HepG2 (cell line): Measurements from ENCODE around the gene ANK3. TPM values are rescaled to one million over a fixed set of nuclear protein-coding genes. Genes with fewer than 3 reads are reported as not detected.

Experiments used
- ATAC-seq: fragments of 200-7000 bp; cut with Tn5 transposase; 3 replicates; pipeline ENCODE4 v1.9.1; 2020; ENCODE audit warnings: mild to moderate bottlenecking, moderate library complexity
- BruUV-seq: library from RNA; stranded (reverse); fragments of 400-500 nt; replicated peaks from 2 replicates; lab custom pipeline; 2021; lab: Mats Ljungman, UMichigan
- CTCF ChIA-PET: fragments of 300-600 bp; formaldehyde crosslinking; extraction: SDS; loops from one replicate; lab custom pipeline; 2021; ENCODE audit warnings: low total read pairs, inconsistent platforms, low intra/inter-chr PET ratio; lab: Yijun Ruan, JAX
- POLR2A ChIA-PET: fragments of 350-600 bp; sonication (Branson Sonifier 250); formaldehyde crosslinking; loops from one replicate; lab custom pipeline; 2020; ENCODE audit warnings: antibody characterized with exemption, inconsistent platforms; lab: Yijun Ruan, JAX
- DNase-seq: peaks from one replicate; pipeline ENCODE4 v3.0.0-alpha.2; 2015; ENCODE audit warnings: low spot score
- FAIRE-seq: peaks from 3 replicates; lab custom pipeline; 2011; peaks lifted over from hg19 to GRCh38; lab: Jason Lieb, UNC
- H2AFZ ChIP-seq: one replicate; pipeline ENCODE4 v1.6.1; 2011; ENCODE audit warnings: low read length, inconsistent platforms
- H3K27ac ChIP-seq: fragments of 300-600 bp; 3 replicates; pipeline ENCODE4 v1.8.0; 2011; ENCODE audit warnings: mixed run types, mild to moderate bottlenecking, mixed read lengths, low read length, inconsistent platforms; ENCODE audit not compliant: insufficient read depth; ENCODE audit errors: extremely low read length
- H3K27me3 ChIP-seq, 2 experiments: fragments of 200-600 bp in 1 of 2; 2 replicates in 1 of 2; 3 replicates in 1 of 2; pipeline versions ENCODE4 v1.6.0 to v1.8.0; 2011; ENCODE audit warnings: low read length in 2 of 2, mild to moderate bottlenecking in 2 of 2, moderate library complexity in 2 of 2, inconsistent platforms in 1 of 2; ENCODE audit not compliant: insufficient read depth in 2 of 2, control insufficient read depth in 1 of 2
- H3K36me3 ChIP-seq, 2 experiments: fragments of 200-600 bp in 1 of 2; replicated peaks in 1 of 2; 2 replicates in 1 of 2; 3 replicates in 1 of 2; pipeline versions ENCODE4 v1.5.1 to v1.8.0; 2011; ENCODE audit warnings: low read length in 2 of 2, inconsistent platforms in 1 of 2; ENCODE audit not compliant: insufficient read depth in 2 of 2, control insufficient read depth in 1 of 2
- H3K4me1 ChIP-seq: 2 replicates; pipeline ENCODE4 v1.5.1; 2012; ENCODE audit warnings: low read length, inconsistent platforms; ENCODE audit not compliant: insufficient read depth
- H3K4me2 ChIP-seq: 2 replicates; pipeline ENCODE4 v1.6.0; 2011; ENCODE audit warnings: low read depth, low read length, inconsistent platforms
- H3K4me3 ChIP-seq, 3 experiments: fragments of 200-600 bp in 1 of 3; sonication (generic), shearing (Covaris generic) in 1 of 3; replicated peaks in 1 of 3; 2 replicates each; pipeline ENCODE4 v1.5.1; 2011 to 2016; ENCODE audit warnings: low read length in 3 of 3, inconsistent platforms in 2 of 3, low read depth in 2 of 3, mild to moderate bottlenecking in 2 of 3, control low read depth in 1 of 3, mixed read lengths in 1 of 3; ENCODE audit not compliant: insufficient read depth in 1 of 3
- H3K79me2 ChIP-seq: one replicate; pipeline ENCODE4 v1.6.1; 2011; ENCODE audit warnings: low read length, inconsistent platforms; ENCODE audit not compliant: insufficient read depth
- H3K9ac ChIP-seq: 2 replicates; pipeline ENCODE4 v1.6.0; 2011; ENCODE audit warnings: mild to moderate bottlenecking, low read depth, low read length, inconsistent platforms; ENCODE audit not compliant: insufficient read depth
- H3K9me3 ChIP-seq: 2 replicates; pipeline ENCODE4 v1.5.1; 2012; ENCODE audit warnings: mild to moderate bottlenecking, low read length
- H4K20me1 ChIP-seq: 2 replicates; pipeline ENCODE4 v1.6.0; 2011; ENCODE audit warnings: inconsistent platforms, mild to moderate bottlenecking, low read length, moderate library complexity; ENCODE audit not compliant: insufficient read depth
- HCFC1 ChIP-seq: fragments of 150-350 bp; IDR thresholded peaks from 2 replicates; pipeline ENCODE4 v1.6.1; 2014; ENCODE audit warnings: low read depth, low read length
- NBN ChIP-seq: fragments of 450-650 bp; conservative IDR thresholded peaks from 2 replicates; pipeline ENCODE4 v1.6.1; 2017
- PAX8 ChIP-seq: sonication (generic); formaldehyde crosslinking; IDR thresholded peaks from 2 replicates; pipeline ENCODE4 v1.8.0; 2022; ENCODE audit warnings: mild to moderate bottlenecking, missing genetic modification reagents, borderline replicate concordance
- TARDBP ChIP-seq: sonication (generic); formaldehyde crosslinking; IDR thresholded peaks from 2 replicates; pipeline ENCODE4 v1.8.0; 2022; ENCODE audit warnings: mild to moderate bottlenecking, missing genetic modification reagents
- ZNF562 ChIP-seq: sonication (generic); formaldehyde crosslinking; IDR thresholded peaks from 2 replicates; pipeline ENCODE4 v1.8.0; 2022; ENCODE audit warnings: missing genetic modification reagents, borderline replicate concordance
- WGBS: methylation state at CpG from one replicate; pipeline ENCODE4 v1.1.6; 2017; ENCODE audit warnings: low lambda C conversion rate; 5-methylcytosine and 5-hydroxymethylcytosine counted together
- in situ Hi-C: cut with HindIII; loops from 2 replicates; pipeline ENCODE4 v1.10.0; 2017; ENCODE audit warnings: low pct_unique_long_range_greater_than_20kb; ENCODE audit not compliant: extremely low pct_ligation_motif_present
- intact Hi-C: fragments of 100-400 bp; cut with micrococcal nuclease; formaldehyde crosslinking; loops from one replicate; pipeline ENCODE4 v1.10.0; 2022; ENCODE audit not compliant: unreplicated experiment
- polyA plus RNA-seq, 8 experiments: library from polyadenylated mRNA; depleted of rRNA in 3 of 8; stranded (reverse) in 7 of 8; unstranded in 1 of 8; fragments of >200 nt; fragmentation: Illumina TruSeq in 4 of 8; extraction: Trizol in 4 of 8; gene quantifications; 2 replicates each; pipeline versions ENCODE4 v1.2.1 to v1.2.3, GENCODE V29; 2011 to 2016; ENCODE audit warnings: low read depth in 4 of 8, missing spikeins in 1 of 8, mixed read lengths in 1 of 8; ENCODE audit not compliant: insufficient read depth in 1 of 8
- total RNA-seq, 5 experiments: library from RNA; depleted of rRNA; stranded (reverse); fragments of >200 nt; fragmentation: Illumina TruSeq; extraction: Trizol; gene quantifications; 2 replicates each; pipeline ENCODE4 v1.2.3, GENCODE V29; 2016; ENCODE audit warnings: low read depth in 1 of 5
- TF ChIP-seq, protein P1 (sequence below): sonication (generic); formaldehyde crosslinking; IDR thresholded peaks from 2 replicates; pipeline ENCODE4 v1.4.0; 2020; ENCODE audit warnings: mild to moderate bottlenecking, low read depth, missing genetic modification reagents
- TF ChIP-seq, protein P2 (sequence below): sonication (generic); formaldehyde crosslinking; IDR thresholded peaks from 2 replicates; pipeline ENCODE4 v1.4.0; 2020; ENCODE audit warnings: missing genetic modification reagents

The ANK3 gene
- total and polyA plus RNA-seq, 2 of the 13 experiments (the other 11 are each of a cell fraction or from before 2014, with no cell fraction given): not detected

GRCh38 chr10:60009276-60009675 is 380.4 kb downstream of the ANK3 start:
- intact Hi-C loops: no loop called here
- Histone ChIP-seq H2AFZ (no peak overlapping the region), H3K9ac (no peak overlapping the region), H3K36me3 (no peaks in the 10 kb centered on the region), H3K27me3 (no peaks in the 10 kb centered on the region; a peak in 1 of 5 replicates), H3K4me3 (no peak overlapping the region), H3K79me2 (no peaks in the 10 kb centered on the region), H3K27ac (no peak overlapping the region), H4K20me1 (no peaks in the 10 kb centered on the region), H3K4me2 (no peak overlapping the region), H3K9me3 (no peaks in the 10 kb centered on the region), H3K4me1 (no peaks in the 10 kb centered on the region)
- in situ Hi-C loops: no loop called here
- DNase-seq (no peak), ATAC-seq (no peak), FAIRE-seq (no peak)
- POLR2A ChIA-PET: no interaction called here
- TF ChIP-seq, protein P1, sequence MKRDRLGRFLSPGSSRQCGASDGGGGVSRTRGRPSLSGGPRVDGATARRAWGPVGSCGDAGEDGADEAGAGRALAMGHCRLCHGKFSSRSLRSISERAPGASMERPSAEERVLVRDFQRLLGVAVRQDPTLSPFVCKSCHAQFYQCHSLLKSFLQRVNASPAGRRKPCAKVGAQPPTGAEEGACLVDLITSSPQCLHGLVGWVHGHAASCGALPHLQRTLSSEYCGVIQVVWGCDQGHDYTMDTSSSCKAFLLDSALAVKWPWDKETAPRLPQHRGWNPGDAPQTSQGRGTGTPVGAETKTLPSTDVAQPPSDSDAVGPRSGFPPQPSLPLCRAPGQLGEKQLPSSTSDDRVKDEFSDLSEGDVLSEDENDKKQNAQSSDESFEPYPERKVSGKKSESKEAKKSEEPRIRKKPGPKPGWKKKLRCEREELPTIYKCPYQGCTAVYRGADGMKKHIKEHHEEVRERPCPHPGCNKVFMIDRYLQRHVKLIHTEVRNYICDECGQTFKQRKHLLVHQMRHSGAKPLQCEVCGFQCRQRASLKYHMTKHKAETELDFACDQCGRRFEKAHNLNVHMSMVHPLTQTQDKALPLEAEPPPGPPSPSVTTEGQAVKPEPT (CRISPR knock-in tag): no peak
- no peak for TF ChIP-seq TARDBP (CRISPR knock-in tag)
- CTCF ChIA-PET: no interaction called here
- BruUV-seq: no TSS peak
- 23% methylated on average over 2 of the region's 2 CpGs for WGBS

- DNase-seq: no peak
- no peak overlapping the region for H2AFZ ChIP-seq
Measured at GRCh38 chr10:60008816-60009215, 380.9 kb downstream of the ANK3 start.

More at GRCh38 chr10:60008816-60009215, 380.9 kb downstream of the ANK3 start:
- Histone ChIP-seq H3K36me3 (no peaks in the 10 kb centered on the region), H3K79me2 (no peaks in the 10 kb centered on the region), H3K27ac (no peak overlapping the region), H3K27me3 (no peaks in the 10 kb centered on the region; a peak in 1 of 5 replicates), H3K9ac (no peak overlapping the region), H3K4me1 (no peaks in the 10 kb centered on the region), H4K20me1 (no peaks in the 10 kb centered on the region), H3K9me3 (no peaks in the 10 kb centered on the region), H3K4me3 (no peak overlapping the region), H3K4me2 (no peak overlapping the region)
- intact Hi-C loops (no loop called here), in situ Hi-C loops (no loop called here)
- BruUV-seq: no TSS peak
- ChIA-PET POLR2A (no interaction called here), CTCF (no interaction called here)
- 22% methylated on average over 3 of the region's 4 CpGs for WGBS
- ATAC-seq (no peak), FAIRE-seq (no peak)
- no peak for TF ChIP-seq ZNF562 (CRISPR knock-in tag)
- TF ChIP-seq NBN: no peak
- TF ChIP-seq HCFC1: no peak
- TF ChIP-seq PAX8 (CRISPR knock-in tag): no peak
- TF ChIP-seq, protein P2, sequence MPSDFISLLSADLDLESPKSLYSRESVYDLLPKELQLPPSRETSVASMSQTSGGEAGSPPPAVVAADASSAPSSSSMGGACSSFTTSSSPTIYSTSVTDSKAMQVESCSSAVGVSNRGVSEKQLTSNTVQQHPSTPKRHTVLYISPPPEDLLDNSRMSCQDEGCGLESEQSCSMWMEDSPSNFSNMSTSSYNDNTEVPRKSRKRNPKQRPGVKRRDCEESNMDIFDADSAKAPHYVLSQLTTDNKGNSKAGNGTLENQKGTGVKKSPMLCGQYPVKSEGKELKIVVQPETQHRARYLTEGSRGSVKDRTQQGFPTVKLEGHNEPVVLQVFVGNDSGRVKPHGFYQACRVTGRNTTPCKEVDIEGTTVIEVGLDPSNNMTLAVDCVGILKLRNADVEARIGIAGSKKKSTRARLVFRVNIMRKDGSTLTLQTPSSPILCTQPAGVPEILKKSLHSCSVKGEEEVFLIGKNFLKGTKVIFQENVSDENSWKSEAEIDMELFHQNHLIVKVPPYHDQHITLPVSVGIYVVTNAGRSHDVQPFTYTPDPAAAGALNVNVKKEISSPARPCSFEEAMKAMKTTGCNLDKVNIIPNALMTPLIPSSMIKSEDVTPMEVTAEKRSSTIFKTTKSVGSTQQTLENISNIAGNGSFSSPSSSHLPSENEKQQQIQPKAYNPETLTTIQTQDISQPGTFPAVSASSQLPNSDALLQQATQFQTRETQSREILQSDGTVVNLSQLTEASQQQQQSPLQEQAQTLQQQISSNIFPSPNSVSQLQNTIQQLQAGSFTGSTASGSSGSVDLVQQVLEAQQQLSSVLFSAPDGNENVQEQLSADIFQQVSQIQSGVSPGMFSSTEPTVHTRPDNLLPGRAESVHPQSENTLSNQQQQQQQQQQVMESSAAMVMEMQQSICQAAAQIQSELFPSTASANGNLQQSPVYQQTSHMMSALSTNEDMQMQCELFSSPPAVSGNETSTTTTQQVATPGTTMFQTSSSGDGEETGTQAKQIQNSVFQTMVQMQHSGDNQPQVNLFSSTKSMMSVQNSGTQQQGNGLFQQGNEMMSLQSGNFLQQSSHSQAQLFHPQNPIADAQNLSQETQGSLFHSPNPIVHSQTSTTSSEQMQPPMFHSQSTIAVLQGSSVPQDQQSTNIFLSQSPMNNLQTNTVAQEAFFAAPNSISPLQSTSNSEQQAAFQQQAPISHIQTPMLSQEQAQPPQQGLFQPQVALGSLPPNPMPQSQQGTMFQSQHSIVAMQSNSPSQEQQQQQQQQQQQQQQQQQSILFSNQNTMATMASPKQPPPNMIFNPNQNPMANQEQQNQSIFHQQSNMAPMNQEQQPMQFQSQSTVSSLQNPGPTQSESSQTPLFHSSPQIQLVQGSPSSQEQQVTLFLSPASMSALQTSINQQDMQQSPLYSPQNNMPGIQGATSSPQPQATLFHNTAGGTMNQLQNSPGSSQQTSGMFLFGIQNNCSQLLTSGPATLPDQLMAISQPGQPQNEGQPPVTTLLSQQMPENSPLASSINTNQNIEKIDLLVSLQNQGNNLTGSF (CRISPR knock-in tag): no peak
